Measurements from ENCODE around the gene NUDT22.

The NUDT22 gene

DNA sequence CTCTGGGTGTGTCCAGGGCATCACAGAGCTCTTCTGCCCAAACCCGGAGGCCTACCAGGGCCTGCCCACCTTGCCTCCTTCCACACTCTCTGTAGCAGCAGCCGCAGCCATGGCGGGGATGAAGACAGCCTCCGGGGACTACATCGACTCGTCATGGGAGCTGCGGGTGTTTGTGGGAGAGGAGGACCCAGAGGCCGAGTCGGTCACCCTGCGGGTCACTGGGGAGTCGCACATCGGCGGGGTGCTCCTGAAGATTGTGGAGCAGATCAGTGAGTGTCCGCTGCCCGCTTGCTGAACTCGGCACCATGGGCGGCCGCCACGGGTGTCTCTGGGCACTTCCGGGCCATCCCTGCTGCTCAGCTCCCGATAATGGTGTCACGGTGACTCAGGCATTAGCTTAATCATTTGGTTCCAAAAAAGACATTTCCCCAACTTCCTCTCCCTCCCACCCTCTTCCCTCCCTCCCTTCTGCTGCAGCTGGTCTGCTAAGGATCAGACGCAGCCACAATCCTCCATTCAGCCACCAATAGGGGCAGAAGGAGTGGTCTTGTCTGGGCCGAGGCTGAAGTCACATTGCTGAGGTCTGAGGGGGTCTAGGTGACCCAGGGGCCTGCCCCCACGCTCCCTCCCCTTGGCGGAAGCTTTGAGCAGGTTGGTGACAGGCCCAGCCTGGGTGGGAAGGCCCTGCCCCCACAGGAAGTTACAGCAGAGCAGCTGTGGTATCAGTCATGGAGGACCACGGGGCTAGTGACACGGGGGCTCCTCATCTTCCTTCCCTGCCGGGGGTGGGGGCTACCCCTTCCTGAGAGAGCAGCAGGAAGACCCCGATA, 18.6 kb upstream of the NUDT22 start:
- TF ChIP-seq, protein P1, sequence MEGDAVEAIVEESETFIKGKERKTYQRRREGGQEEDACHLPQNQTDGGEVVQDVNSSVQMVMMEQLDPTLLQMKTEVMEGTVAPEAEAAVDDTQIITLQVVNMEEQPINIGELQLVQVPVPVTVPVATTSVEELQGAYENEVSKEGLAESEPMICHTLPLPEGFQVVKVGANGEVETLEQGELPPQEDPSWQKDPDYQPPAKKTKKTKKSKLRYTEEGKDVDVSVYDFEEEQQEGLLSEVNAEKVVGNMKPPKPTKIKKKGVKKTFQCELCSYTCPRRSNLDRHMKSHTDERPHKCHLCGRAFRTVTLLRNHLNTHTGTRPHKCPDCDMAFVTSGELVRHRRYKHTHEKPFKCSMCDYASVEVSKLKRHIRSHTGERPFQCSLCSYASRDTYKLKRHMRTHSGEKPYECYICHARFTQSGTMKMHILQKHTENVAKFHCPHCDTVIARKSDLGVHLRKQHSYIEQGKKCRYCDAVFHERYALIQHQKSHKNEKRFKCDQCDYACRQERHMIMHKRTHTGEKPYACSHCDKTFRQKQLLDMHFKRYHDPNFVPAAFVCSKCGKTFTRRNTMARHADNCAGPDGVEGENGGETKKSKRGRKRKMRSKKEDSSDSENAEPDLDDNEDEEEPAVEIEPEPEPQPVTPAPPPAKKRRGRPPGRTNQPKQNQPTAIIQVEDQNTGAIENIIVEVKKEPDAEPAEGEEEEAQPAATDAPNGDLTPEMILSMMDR (conservative IDR thresholded peaks at IDR 0.05) = no peak
- peak overlapping the region; percentile 2 for H3K27ac ChIP-seq

DNA sequence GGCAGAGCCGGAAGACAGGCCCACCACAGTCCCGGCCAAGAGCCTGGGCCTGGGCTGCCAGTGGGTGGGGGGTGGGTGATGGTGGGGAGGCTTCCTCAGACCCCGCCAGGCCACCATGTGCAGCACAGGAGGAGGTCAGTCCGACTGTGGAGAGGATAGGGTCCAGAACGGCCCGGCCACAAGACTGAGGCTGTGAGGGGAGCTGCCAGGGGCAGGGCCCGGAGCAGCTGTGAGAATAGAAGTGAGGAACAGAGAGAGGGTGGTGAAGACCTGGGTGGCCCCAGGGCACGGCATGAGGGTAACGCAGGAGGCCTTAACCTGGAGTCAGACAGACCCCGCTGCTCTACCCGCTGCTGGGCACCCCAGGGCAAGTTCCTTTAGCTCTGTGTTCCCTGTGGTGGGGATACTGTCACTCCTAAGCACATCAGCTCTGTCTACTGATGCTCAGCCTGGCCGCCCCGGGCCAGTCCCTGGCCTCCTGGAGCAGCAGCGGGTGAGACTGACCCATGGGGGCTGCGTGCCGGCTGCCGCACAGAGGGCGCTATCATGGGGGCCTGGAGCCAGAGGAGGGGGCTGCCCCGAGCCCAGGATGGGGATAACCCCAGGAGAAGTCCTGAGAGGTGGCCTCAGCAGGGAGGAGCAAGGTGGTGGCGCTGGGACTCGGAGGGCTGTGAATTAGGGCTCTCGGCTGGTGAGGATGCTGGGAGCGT, 17.8 kb upstream of the NUDT22 start:
- TF ChIP-seq, protein P1 (conservative IDR thresholded peaks at IDR 0.05) = no peak
- peak overlapping the region; percentile 2 for H3K27ac ChIP-seq

DNA sequence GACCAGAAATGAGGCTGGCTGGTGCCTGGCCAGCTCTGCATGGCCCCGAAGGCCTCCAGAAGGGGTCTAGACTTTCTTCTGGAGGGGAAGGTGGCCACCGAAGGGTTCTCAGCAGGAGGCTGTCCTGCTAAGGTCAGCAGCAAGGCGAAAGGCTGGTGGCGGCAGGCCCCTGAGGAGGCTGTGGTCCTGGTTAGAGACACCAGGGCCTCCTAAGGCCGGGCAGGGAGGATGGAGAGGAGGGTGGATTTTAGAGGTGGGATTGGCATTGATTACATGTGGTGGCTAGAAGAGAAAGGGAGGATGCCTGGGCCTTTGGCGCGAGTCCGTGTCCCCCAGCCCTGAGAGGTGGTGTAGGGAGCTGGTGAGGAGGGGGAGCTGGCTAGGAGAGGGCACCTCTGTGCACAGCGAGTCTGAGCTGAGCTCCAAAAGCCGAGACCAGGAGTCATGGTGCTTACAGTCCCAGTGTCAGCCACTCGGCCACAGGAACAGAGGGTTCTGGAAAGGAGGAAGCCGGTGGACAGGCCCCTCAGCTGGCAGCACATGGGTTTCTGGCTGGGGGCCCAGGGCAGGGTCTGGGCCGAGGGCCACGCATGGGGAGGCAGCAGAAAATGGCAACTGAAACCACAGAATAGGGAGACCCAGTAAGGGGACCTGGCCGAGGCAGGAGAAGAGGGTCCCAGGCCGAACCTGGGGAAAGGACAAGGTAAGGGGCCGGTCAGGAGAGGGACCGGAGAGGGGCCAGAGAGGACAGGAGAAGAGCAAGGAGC, 17.1 kb upstream of the NUDT22 start:
- TF ChIP-seq, protein P1 (conservative IDR thresholded peaks at IDR 0.05) = no peak
- peak overlapping the region; percentile 2 for H3K27ac ChIP-seq

DNA sequence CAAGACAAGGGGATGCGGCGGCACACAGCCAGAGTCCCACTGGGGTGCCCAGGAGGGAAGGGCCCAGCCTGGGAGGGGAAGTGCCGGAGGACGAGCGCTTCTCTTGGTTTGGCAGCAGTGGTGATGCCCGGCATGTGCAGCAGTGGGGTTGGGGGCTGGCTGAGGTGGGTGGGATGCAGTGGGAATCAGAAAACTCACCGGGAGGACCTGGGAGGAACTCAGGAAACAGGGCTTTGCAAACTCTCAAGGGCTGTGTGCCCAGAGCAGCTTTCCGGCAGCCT, 16.6 kb upstream of the NUDT22 start:
- TF ChIP-seq, protein P1 (conservative IDR thresholded peaks at IDR 0.05) = no peak
- peak overlapping the region; percentile 2; the same call in 1 of the 2 replicates for H3K27ac ChIP-seq

DNA sequence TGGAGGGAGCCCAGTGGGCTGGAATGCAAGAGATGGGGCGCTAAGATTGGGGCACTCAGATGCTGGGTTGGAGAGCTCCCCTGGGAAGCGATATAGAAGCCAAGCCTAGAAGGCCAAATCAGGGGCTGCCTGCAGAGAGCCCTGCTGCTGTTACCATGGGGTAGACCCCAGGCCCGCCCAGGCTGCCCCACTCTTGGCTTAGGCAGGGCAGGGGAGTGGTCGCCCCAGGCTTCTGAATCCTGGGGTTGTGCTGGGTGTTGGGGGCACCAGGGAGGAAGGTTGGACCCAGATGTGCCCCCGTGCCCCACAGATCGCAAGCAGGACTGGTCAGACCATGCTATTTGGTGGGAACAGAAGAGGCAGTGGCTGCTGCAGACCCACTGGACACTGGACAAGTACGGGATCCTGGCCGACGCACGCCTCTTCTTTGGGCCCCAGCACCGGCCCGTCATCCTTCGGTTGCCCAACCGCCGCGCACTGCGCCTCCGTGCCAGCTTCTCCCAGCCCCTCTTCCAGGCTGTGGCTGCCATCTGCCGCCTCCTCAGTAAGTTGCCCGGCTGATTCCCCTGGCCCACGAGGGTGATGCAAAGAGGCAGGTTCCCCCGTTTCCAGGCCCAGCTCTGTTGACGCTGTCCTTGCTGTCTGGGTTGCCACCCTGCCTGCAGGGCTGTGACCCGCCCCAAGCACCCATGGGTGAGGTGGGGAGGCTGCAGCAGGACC, 15.6 kb upstream of the NUDT22 start:
- TF ChIP-seq, protein P1 (conservative IDR thresholded peaks at IDR 0.05) = no peak
- H3K27ac ChIP-seq = no peak overlapping the region

DNA sequence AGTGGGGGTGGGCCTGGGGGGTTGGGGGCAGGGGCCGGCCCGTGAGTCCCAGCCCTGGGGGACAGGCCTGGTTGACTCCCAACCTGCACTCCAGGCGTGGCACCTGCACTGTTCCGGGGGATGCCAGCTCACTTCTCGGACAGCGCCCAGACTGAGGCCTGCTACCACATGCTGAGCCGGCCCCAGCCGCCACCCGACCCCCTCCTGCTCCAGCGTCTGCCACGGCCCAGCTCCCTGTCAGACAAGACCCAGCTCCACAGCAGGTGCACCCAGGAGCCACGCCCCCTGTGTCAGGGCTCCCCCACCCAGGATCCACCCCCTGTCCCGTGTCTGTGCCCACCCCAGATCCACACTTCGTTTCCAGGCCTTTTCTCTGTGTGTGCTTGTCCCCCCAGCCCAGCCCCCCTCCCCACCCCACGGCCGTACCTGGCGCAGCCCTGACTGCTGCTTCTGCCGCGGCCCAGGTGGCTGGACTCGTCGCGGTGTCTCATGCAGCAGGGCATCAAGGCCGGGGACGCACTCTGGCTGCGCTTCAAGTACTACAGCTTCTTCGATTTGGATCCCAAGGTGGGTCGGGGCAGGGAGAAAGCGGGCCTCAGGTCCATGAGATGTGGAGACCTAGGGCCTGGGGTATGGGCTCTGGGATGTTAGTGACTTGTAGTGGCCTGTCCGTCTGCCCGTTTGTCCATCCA, 14.7 kb upstream of the NUDT22 start:
- TF ChIP-seq, protein P1 (conservative IDR thresholded peaks at IDR 0.05) = no peak
- no peak overlapping the region for H3K27ac ChIP-seq

Data from VCaP (cell line).